ENCODE results near the gene NPM1.
"Not testable (repeated sequence)": the region's sequence is repeated elsewhere in the genome, so short reads cannot be mapped to it uniquely, and the experiment has no call there.

The NPM1 gene

GRCh38 chr5:171413993-171414392, 26.3 kb downstream of the NPM1 start:
- not testable (repeated sequence) for FAIRE-seq

- FAIRE-seq: no peak
Measured at GRCh38 chr5:171415115-171415730, 27.6 kb downstream of the NPM1 start.

GRCh38 chr5:171416160-171417049, 28.8 kb downstream of the NPM1 start:
- no peak for FAIRE-seq

- no peak for FAIRE-seq
Measured at GRCh38 chr5:171418316-171418981, 30.8 kb downstream of the NPM1 start.

- FAIRE-seq: no peak
Measured at GRCh38 chr5:171418982-171419687, 31.5 kb downstream of the NPM1 start, which contains the start of gene FGF18. Gene FGF18, plus strand, starts transcription at chr5:171419647. Its CDS starts 553 bp downstream, at chr5:171420200.

GRCh38 chr5:171419688-171420430, 32.2 kb downstream of the NPM1 start:
- FAIRE-seq: no peak

- FAIRE-seq: no peak
Measured at GRCh38 chr5:171420431-171421241, 33.0 kb downstream of the NPM1 start.

GRCh38 chr5:171421331-171422262, 33.9 kb downstream of the NPM1 start:
- FAIRE-seq: no peak

- no peak for FAIRE-seq
Measured at GRCh38 chr5:171422495-171422894, 34.8 kb downstream of the NPM1 start.

GRCh38 chr5:171422902-171423663, 35.4 kb downstream of the NPM1 start:
- FAIRE-seq: no peak

- no peak for FAIRE-seq
Measured at GRCh38 chr5:171424726-171425125, 37.1 kb downstream of the NPM1 start.

GRCh38 chr5:171425596-171426244, 38.1 kb downstream of the NPM1 start:
- no peak for FAIRE-seq

- FAIRE-seq: no peak
Measured at GRCh38 chr5:171426266-171426665, 38.6 kb downstream of the NPM1 start.

- FAIRE-seq: no peak
Measured at GRCh38 chr5:171426680-171427079, 39.0 kb downstream of the NPM1 start.

GRCh38 chr5:171427318-171428167, 39.9 kb downstream of the NPM1 start:
- FAIRE-seq: no peak

- FAIRE-seq: no peak
Measured at GRCh38 chr5:171428168-171428696, 40.6 kb downstream of the NPM1 start.

- FAIRE-seq: no peak
Measured at GRCh38 chr5:171428809-171429542, 41.3 kb downstream of the NPM1 start.

All from A204.1 (cell line).